Natural killer cell (primary cell): Measurements from ENCODE around the gene MGMT. TPM values are rescaled to one million over a fixed set of nuclear protein-coding genes. Genes with fewer than 3 reads are reported as not detected.
A peak's percentile ranks its signal among the peaks of the same experiment; 100 is the strongest.

ENCODE experiments used
- ATAC-seq, 3 donors: fragments of 150-1000 bp in 2 of 3; fragments of 200-7000 bp in 1 of 3; cut with Tn5 transposase; 1 replicate in 1 of 3; 2 replicates in 2 of 3; pipeline ENCODE4 v1.10.0; 2021; ENCODE audit warnings: mild to moderate bottlenecking in 2 of 3, moderate library complexity in 2 of 3
- DNase-seq, 2 donors: peaks; one replicate each; pipeline versions ENCODE4 v3.0.0 to v3.0.0-alpha.2; 2013 to 2021; ENCODE audit warnings: mixed read lengths in 1 of 2
- H3K27ac ChIP-seq: one replicate; pipeline ENCODE4 v1.5.1; 2013; ENCODE audit warnings: mild to moderate bottlenecking, low read length
- H3K27me3 ChIP-seq: one replicate; pipeline ENCODE4 v1.6.1; 2013; ENCODE audit warnings: low read length; ENCODE audit not compliant: control insufficient read depth, insufficient read depth
- H3K36me3 ChIP-seq: one replicate; pipeline ENCODE4 v1.6.1; 2013; ENCODE audit warnings: low read length; ENCODE audit not compliant: control insufficient read depth, insufficient read depth
- H3K4me1 ChIP-seq: one replicate; pipeline ENCODE4 v1.6.1; 2013; ENCODE audit warnings: low read length; ENCODE audit not compliant: control insufficient read depth, insufficient read depth
- H3K4me3 ChIP-seq: one replicate; pipeline ENCODE4 v1.5.1; 2013; ENCODE audit warnings: low read length
- H3K9me3 ChIP-seq: one replicate; pipeline ENCODE4 v1.6.1; 2013; ENCODE audit warnings: low read length; ENCODE audit not compliant: control insufficient read depth, insufficient read depth
- H3K27ac Mint-ChIP-seq, 2 donors: one replicate each; pipeline ENCODE4 v1.8.0; 2022; ENCODE audit warnings: mild to moderate bottlenecking in 2 of 2, mixed read lengths in 2 of 2, moderate library complexity in 1 of 2
- H3K27me3 Mint-ChIP-seq, 2 donors: one replicate each; pipeline ENCODE4 v1.8.0; 2022; ENCODE audit warnings: low read depth in 2 of 2, mixed read lengths in 2 of 2
- H3K36me3 Mint-ChIP-seq: one replicate; pipeline ENCODE4 v1.8.0; 2022; ENCODE audit warnings: mixed read lengths
- H3K4me1 Mint-ChIP-seq, 2 donors: one replicate each; pipeline ENCODE4 v1.8.0; 2022; ENCODE audit warnings: mixed read lengths in 2 of 2
- H3K4me3 Mint-ChIP-seq: one replicate; pipeline ENCODE4 v1.8.0; 2022; ENCODE audit warnings: mild to moderate bottlenecking, moderate library complexity, mixed read lengths
- H3K9me3 Mint-ChIP-seq, 2 donors: one replicate each; pipeline ENCODE4 v1.8.0; 2022; ENCODE audit warnings: mixed read lengths in 2 of 2
- CTCF ChIP-seq: fragments of 200-600 bp; IDR thresholded peaks from one replicate; pipeline ENCODE4 v1.8.0; 2022; ENCODE audit warnings: antibody characterized with exemption
- WGBS: methylation state at CpG from one replicate; pipeline ENCODE4 v1.1.7; 2013; ENCODE audit warnings: missing lambda C conversion rate; ENCODE audit not compliant: insufficient coverage; 5-methylcytosine and 5-hydroxymethylcytosine counted together
- intact Hi-C: fragments of 100-400 bp; cut with micrococcal nuclease; formaldehyde crosslinking; loops from one replicate; pipeline ENCODE4 v1.14.2; 2022
- total RNA-seq, 4 donors: library from RNA; stranded (reverse); fragments of 120-200 nt in 1 of 4; gene quantifications; one replicate each; pipeline versions ENCODE4 v1.2.3 to v1.2.4, GENCODE V29; 2013 to 2022

The MGMT gene
- total RNA-seq, 3 donors from 2014 or later (not counting 1 experiment from before 2014, with no cell fraction given) = 16.5 to 19.7 (median 18.8) TPM

DNA sequence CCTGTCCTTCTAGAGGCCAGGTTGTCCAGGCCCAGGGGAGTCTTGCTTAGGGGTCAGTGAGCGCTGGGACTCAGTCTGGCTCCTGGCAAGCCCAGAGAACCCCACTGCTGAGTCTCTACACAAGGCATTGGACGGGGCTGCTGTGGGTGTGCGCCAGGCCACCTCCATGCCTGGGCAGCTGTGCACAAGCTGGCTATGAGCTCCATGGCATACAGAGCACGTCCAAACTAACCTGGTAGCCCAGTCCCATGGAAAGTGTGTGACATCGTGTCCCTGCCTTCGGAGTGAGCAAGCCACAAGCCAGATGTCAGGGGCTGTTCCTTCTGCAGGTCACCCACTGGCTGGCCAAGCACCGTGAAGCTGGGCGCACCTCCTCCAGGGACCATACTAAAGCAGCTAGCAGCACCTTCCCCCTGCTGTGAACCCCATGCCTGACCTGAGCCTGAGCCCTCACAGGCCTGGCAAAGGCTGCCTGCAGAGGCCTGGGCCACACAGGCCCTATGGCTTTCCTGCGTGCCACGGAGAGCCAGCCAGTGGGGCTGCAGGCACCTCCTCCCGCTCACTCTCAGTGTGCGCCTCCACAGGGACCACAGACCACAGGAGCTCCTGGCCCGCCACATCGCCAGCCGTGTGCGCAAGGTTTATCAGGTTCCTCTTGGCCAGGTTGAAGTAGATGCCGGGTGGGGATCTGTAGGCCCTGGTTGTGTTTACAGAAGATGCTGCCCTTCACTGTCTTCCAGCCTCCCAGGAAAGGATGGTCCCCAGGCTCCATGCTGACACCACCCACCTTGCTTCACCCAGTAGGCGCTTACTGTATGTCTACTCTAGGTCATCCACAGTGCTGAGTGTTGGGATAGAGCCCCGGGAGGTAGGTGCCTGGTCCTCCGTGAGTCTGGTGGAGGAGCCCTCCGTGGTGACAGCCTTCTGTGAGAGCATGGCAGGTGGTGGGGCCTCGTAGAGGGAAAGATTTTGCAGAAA is 277.4 kb downstream of the MGMT start:
- intact Hi-C loops = no loop called here
- H3K27ac ChIP-seq = no peak overlapping the region
- 96% methylated on average over 22 of the region's 22 CpGs for WGBS
- H3K4me3 ChIP-seq = no peak overlapping the region
- no peak overlapping the region for H3K4me3 Mint-ChIP-seq
- no peak overlapping the region for H3K27ac Mint-ChIP-seq
- H3K27me3 ChIP-seq = no peaks in the 10 kb centered on the region
- H3K36me3 Mint-ChIP-seq = peaks cover 15% of the 10 kb centered on the region
- H3K4me1 Mint-ChIP-seq = peaks cover 0 to 5% of the 10 kb centered on the region in 2 donors
- H3K36me3 ChIP-seq = no peaks in the 10 kb centered on the region
- TF ChIP-seq CTCF = no peak
- peaks cover 10 to 18% of the 10 kb centered on the region in 2 donors for H3K9me3 Mint-ChIP-seq
- H3K4me1 ChIP-seq = no peaks in the 10 kb centered on the region
- ATAC-seq = no peak
- no peaks in the 10 kb centered on the region for H3K27me3 Mint-ChIP-seq
- DNase-seq = peak in 1 of 2 donors; percentile 9
- H3K9me3 ChIP-seq = peaks cover 13% of the 10 kb centered on the region

DNA sequence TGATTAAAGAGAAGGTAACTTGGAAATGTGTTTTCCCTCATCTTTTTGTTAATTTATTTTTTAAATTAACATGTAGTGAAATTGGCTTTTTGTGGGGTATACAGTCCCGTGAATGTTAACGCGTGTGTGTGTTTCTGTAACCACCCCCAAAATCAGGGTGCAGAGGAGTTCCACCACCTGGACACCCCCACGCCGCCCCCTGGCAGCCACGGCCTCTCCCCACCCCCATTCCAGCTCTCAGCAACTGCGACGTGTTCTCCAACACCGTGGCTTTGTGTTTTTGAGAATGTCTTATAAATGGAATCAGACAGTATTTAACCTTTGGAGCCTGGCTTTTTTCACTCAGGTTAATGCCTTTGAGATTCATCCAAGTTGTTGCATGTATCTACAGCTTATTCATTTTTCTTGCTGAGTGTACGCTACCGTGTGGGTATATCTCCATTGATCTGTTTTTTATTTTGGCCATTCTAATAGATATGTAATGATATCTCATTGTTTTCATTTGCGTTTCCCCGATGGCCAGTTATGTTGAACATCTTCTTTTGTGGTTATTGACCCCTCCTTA is 278.2 kb downstream of the MGMT start:
- Histone ChIP-seq H3K4me1 (no peaks in the 10 kb centered on the region), H3K36me3 (no peaks in the 10 kb centered on the region), H3K27me3 (no peaks in the 10 kb centered on the region), H3K4me3 (no peak overlapping the region), H3K9me3 (peaks cover 13% of the 10 kb centered on the region), H3K27ac (no peak overlapping the region)
- no peak for DNase-seq
- Mint-ChIP-seq H3K27me3 (no peaks in the 10 kb centered on the region), H3K4me3 (no peak overlapping the region), H3K27ac (no peak overlapping the region), H3K9me3 (peaks cover 12 to 18% of the 10 kb centered on the region in 2 donors), H3K4me1 (peaks cover 0 to 5% of the 10 kb centered on the region in 2 donors), H3K36me3 (peaks cover 22% of the 10 kb centered on the region)
- no peak for TF ChIP-seq CTCF
- no peak for ATAC-seq
- intact Hi-C loops = no loop called here
- WGBS = 100% methylated on average over 6 of the region's 13 CpGs

- Mint-ChIP-seq H3K27ac (no peak overlapping the region), H3K4me3 (no peak overlapping the region), H3K27me3 (no peaks in the 10 kb centered on the region), H3K9me3 (peaks cover 4 to 7% of the 10 kb centered on the region in 2 donors), H3K36me3 (peaks cover 36% of the 10 kb centered on the region), H3K4me1 (peaks cover 16 to 20% of the 10 kb centered on the region in 2 donors)
- no peaks in the 10 kb centered on the region for H3K4me1 ChIP-seq
- TF ChIP-seq CTCF = no peak
- intact Hi-C loops = no loop called here
- WGBS = 78% methylated on average over 11 of the region's 11 CpGs
- ATAC-seq (no peak), DNase-seq (no peak)
- no peak overlapping the region for H3K4me3 ChIP-seq
- H3K9me3 ChIP-seq = peaks cover 11% of the 10 kb centered on the region
- no peak overlapping the region for H3K27ac ChIP-seq
- no peaks in the 10 kb centered on the region for H3K36me3 ChIP-seq
- no peaks in the 10 kb centered on the region for H3K27me3 ChIP-seq
Observed at GRCh38 chr10:129754211-129755050, 287.4 kb downstream of the MGMT start.
